ENCODE results near the gene DNAJB12. TPM values are rescaled to one million over a fixed set of nuclear protein-coding genes. Genes with fewer than 3 reads are reported as not detected.
"Not testable (repeated sequence)": the region's sequence is repeated elsewhere in the genome, so short reads cannot be mapped to it uniquely, and the experiment has no call there.

The DNAJB12 gene
- total RNA-seq, 6 experiments from 2014 or later: 16.6 to 22.1 (median 19.2) TPM

GRCh38 chr10:72297281-72297804 is 57.4 kb downstream of the DNAJB12 start:
- Histone ChIP-seq H3K9me3 (no peaks in the 10 kb centered on the region), H3K4me3 (peak overlapping the region; percentile 20 to 64 (median 49)), H3K36me3 (no peaks in the 10 kb centered on the region), H3K27ac (peak overlapping the region; percentile 78 to 85 (median 79)), H3K27me3 (peaks cover 0 to 5% of the 10 kb centered on the region in 2 donors), H3K4me1 (peaks cover 0 to 3% (median 0%) of the 10 kb centered on the region in 4 donors)
- DNase-seq (peak; percentile 79 to 86 (median 84)), ATAC-seq (peak; percentile 67 to 74 (median 68))
- TF ChIP-seq POLR2A (IDR thresholded peaks at IDR 0.05) (no peak), CTCF (IDR thresholded peaks at IDR 0.05) (no peak)
- intact Hi-C loops (cut with DNase I): no loop called here
- 20% methylated on average over 19 of the region's 30 CpGs for WGBS (ENCODE audit: insufficient coverage, low coverage, low lambda C conversion rate, missing lambda C conversion rate)

DNA sequence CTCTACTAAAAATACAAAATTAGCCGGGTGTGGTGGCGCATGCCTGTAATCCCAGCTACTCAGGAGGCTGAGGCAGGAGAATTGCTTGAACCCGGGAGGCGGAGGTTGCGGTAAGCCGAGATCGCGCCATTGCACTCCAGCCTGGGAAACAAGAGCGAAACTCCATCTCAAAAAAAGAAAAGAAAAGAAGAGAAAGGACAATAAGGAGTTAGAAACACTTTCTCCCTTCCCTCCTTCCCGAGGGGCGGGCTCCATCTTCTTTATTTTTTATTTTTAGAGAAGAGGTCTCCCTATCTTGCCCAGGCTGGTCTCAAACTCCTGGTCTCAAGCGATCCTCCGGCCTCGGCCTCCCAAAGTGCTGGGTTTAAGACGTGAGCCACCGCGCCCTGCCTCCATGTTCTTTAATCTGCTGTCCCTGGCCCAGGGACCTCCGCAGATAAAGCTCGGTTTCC is 57.9 kb downstream of the DNAJB12 start:
- 61% methylated on average over 14 of the region's 19 CpGs for WGBS (ENCODE audit: insufficient coverage, low coverage, low lambda C conversion rate, missing lambda C conversion rate)
- peak overlapping the region; percentile 12 to 85 (median 78) for H3K27ac ChIP-seq
- H3K9me3 ChIP-seq; ATAC-seq; H3K36me3 ChIP-seq; H3K4me1 ChIP-seq; H3K27me3 ChIP-seq; DNase-seq; intact Hi-C loops (cut with DNase I): not testable (repeated sequence)
- peak; percentile 59 for TF ChIP-seq POLR2A (IDR thresholded peaks at IDR 0.05)
- peak overlapping the region in 1 of 3 donors; percentile 64 for H3K4me3 ChIP-seq

- H3K4me3 ChIP-seq: no peak overlapping the region
- H3K27ac ChIP-seq: no peak overlapping the region
- ATAC-seq: no peak
- DNase-seq: no peak
- peaks cover 0 to 5% of the 10 kb centered on the region in 2 donors for H3K27me3 ChIP-seq
- H3K4me1 ChIP-seq: peaks cover 0 to 3% (median 0%) of the 10 kb centered on the region in 4 donors
- TF ChIP-seq POLR2A (IDR thresholded peaks at IDR 0.05) (no peak), CTCF (IDR thresholded peaks at IDR 0.05) (no peak)
- intact Hi-C loops (cut with DNase I): no loop called here
- no peaks in the 10 kb centered on the region for H3K9me3 ChIP-seq
- 89% methylated on average over 6 of the region's 8 CpGs for whole genome bisulfite sequencing (ENCODE audit: insufficient coverage, low coverage, low lambda C conversion rate, missing lambda C conversion rate)
- no peaks in the 10 kb centered on the region for H3K36me3 ChIP-seq
These were observed 59.3 kb downstream of the DNAJB12 start for GRCh38 chr10:72295330-72295910.

DNA sequence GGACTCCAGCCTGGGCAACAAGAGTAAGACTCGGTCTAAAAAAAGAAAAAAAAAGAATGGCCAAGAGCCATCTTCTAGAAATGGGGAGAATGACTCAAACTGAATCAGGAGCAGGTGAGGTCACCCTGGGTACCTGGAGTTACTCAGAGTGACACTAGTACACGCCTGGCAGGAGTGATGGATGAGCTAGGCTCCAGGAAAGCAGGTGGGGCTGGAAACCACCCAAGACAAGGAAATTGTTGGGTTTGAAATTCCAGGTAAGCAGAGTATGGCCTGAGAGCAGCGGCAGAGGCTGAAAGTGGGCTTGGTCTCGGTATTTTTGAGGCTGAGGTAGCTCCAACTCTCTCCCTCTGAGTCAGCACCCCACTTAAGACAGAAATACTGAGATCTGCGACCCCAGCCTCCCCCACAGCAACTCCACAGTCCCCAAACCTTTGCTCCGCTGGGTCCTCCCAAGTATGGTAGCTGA is 62.5 kb downstream of the DNAJB12 start:
- 78% methylated on average over 3 of the region's 6 CpGs for WGBS (ENCODE audit: insufficient coverage, low coverage, low lambda C conversion rate, missing lambda C conversion rate)
- H3K9me3 ChIP-seq: no peaks in the 10 kb centered on the region
- intact Hi-C loops (cut with DNase I): no loop called here
- no peak for TF ChIP-seq CTCF (IDR thresholded peaks at IDR 0.05)
- H3K36me3 ChIP-seq: no peaks in the 10 kb centered on the region
- no peaks in the 10 kb centered on the region for H3K4me1 ChIP-seq
- no peak for DNase-seq
- H3K4me3 ChIP-seq: no peak overlapping the region
- peaks cover 0 to 1% of the 10 kb centered on the region in 2 donors for H3K27me3 ChIP-seq
- H3K27ac ChIP-seq: no peak overlapping the region
- ATAC-seq: peak in 1 of 4 donors; percentile 51

- TF ChIP-seq POLR2A (IDR thresholded peaks at IDR 0.05) (no peak), CTCF (IDR thresholded peaks at IDR 0.05) (no peak)
- ATAC-seq: no peak
- no peaks in the 10 kb centered on the region for H3K36me3 ChIP-seq
- H3K4me3 ChIP-seq: no peak overlapping the region
- no peaks in the 10 kb centered on the region for H3K27me3 ChIP-seq
- H3K9me3 ChIP-seq: no peaks in the 10 kb centered on the region
- no peaks in the 10 kb centered on the region for H3K4me1 ChIP-seq
- intact Hi-C loops (cut with DNase I): no loop called here
- 94% methylated on average over 2 of the region's 4 CpGs for WGBS (ENCODE audit: insufficient coverage, low coverage, low lambda C conversion rate, missing lambda C conversion rate)
- no peak for DNase-seq
- no peak overlapping the region for H3K27ac ChIP-seq
These were observed 63.6 kb downstream of the DNAJB12 start for GRCh38 chr10:72291019-72291532.
